ENCODE measurements around the gene IFFO2. TPM values are rescaled to one million over a fixed set of nuclear protein-coding genes. Genes with fewer than 3 reads are reported as not detected.

The IFFO2 gene
- total and polyA plus RNA-seq, 2 of the 13 experiments (the other 11 are each of a cell fraction or from before 2014, with no cell fraction given) = 7.3 to 16.7 TPM

DNA sequence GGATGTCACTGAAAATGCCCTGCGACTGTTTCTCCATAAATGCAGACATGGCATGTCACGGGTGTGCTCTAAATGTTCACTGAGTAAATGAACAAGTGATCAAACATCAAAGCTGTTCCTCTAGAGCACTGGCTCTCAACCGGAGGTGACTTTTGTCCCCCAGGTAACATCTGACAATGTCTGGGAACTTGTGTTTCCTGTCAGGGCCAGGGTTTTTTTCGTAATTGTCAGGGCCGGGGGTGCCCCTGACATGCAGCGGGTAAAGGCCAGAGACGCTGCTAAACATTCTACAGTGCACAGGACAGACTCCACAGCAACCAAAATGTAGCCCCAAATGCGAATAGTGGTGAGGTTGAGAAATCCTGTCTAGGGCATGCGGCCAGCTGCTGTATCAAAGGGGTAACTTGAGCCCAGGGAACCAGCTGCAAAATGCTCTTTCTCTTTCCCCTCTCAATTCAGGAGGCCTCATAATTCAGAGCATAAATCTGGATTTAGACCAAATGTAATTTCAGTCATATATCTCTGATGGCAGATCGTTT is 56.1 kb downstream of the IFFO2 start (continued):
- TF ChIP-seq HNF4G (IDR thresholded peaks at IDR 0.05; ENCODE audit: borderline replicate concordance, low read depth, low read length) (peak; percentile 82), HNF4G (CRISPR knock-in tag; IDR thresholded peaks at IDR 0.05; ENCODE audit: borderline replicate concordance, low read depth) (peak; percentile 92; the same call in 1 of the 2 replicates), ZNF598 (CRISPR knock-in tag; IDR thresholded peaks at IDR 0.05; ENCODE audit: borderline replicate concordance) (no peak), KDM3A (CRISPR knock-in tag; IDR thresholded peaks at IDR 0.05; ENCODE audit: low read depth) (no peak), ZNF724P (CRISPR knock-in tag; IDR thresholded peaks at IDR 0.05; ENCODE audit: borderline replicate concordance) (no peak), ZNF101 (CRISPR knock-in tag; IDR thresholded peaks at IDR 0.05; ENCODE audit: borderline replicate concordance, low read depth) (no peak), RBFOX2 (IDR thresholded peaks at IDR 0.05; ENCODE audit: low read depth, low read length) (0 out of 2 replicates have a peak, but pooled peaks have one; percentile 51), ATF2 (CRISPR knock-in tag; IDR thresholded peaks at IDR 0.05) (no peak), NFIC (IDR thresholded peaks at IDR 0.05; ENCODE audit: low read length) (peak; percentile 74), ZNF674 (CRISPR knock-in tag; IDR thresholded peaks at IDR 0.05; ENCODE audit: low read depth) (no peak), JDP2 (CRISPR knock-in tag; IDR thresholded peaks at IDR 0.05; ENCODE audit: borderline replicate concordance) (no peak), ZSCAN21 (CRISPR knock-in tag; IDR thresholded peaks at IDR 0.05; ENCODE audit: borderline replicate concordance) (no peak), ATM (IDR thresholded peaks at IDR 0.05; ENCODE audit: borderline replicate concordance) (no peak), ZNF296 (CRISPR knock-in tag; conservative IDR thresholded peaks at IDR 0.05) (no peak), SMAD9 (CRISPR knock-in tag; IDR thresholded peaks at IDR 0.05) (no peak), ZBTB43 (CRISPR knock-in tag; conservative IDR thresholded peaks at IDR 0.05) (peak; percentile 97), ZSCAN12 (CRISPR knock-in tag; IDR thresholded peaks at IDR 0.05) (no peak), ZSCAN30 (CRISPR knock-in tag; IDR thresholded peaks at IDR 0.05) (no peak), ZNF549 (CRISPR knock-in tag; IDR thresholded peaks at IDR 0.05) (no peak), STAT6 (CRISPR knock-in tag; IDR thresholded peaks at IDR 0.05; ENCODE audit: borderline replicate concordance) (0 out of 2 replicates have a peak, but pooled peaks have one; percentile 38), REL (CRISPR knock-in tag; conservative IDR thresholded peaks at IDR 0.05) (no peak)
- TF ChIP-seq, protein P1, sequence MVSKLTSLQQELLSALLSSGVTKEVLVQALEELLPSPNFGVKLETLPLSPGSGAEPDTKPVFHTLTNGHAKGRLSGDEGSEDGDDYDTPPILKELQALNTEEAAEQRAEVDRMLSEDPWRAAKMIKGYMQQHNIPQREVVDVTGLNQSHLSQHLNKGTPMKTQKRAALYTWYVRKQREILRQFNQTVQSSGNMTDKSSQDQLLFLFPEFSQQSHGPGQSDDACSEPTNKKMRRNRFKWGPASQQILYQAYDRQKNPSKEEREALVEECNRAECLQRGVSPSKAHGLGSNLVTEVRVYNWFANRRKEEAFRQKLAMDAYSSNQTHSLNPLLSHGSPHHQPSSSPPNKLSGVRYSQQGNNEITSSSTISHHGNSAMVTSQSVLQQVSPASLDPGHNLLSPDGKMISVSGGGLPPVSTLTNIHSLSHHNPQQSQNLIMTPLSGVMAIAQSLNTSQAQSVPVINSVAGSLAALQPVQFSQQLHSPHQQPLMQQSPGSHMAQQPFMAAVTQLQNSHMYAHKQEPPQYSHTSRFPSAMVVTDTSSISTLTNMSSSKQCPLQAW (CRISPR knock-in tag; IDR thresholded peaks at IDR 0.05) = peak; percentile 98
- TF ChIP-seq, protein P2, sequence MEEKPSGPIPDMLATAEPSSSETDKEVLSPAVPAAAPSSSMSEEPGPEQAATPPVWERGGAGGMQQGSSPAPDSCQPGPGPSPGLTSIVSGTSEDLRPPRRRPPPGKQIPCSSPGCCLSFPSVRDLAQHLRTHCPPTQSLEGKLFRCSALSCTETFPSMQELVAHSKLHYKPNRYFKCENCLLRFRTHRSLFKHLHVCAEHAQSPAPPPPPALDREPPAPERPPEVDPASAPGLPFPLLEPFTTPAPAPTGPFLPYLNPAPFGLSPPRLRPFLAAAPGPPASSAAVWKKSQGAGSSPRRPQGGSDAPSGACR (CRISPR knock-in tag; IDR thresholded peaks at IDR 0.05) = peak; percentile 54; the same call in 1 of the 2 replicates
